ENCODE measurements around the gene LSAMP. TPM values are rescaled to one million over a fixed set of nuclear protein-coding genes. Genes with fewer than 3 reads are reported as not detected.

LSAMP gene
- total and polyA plus RNA-seq, 9 of the 15 experiments (the other 6 are each of a cell fraction or from before 2014, with no cell fraction given) = 0.09 to 0.11 TPM; not detected in 7

DNA sequence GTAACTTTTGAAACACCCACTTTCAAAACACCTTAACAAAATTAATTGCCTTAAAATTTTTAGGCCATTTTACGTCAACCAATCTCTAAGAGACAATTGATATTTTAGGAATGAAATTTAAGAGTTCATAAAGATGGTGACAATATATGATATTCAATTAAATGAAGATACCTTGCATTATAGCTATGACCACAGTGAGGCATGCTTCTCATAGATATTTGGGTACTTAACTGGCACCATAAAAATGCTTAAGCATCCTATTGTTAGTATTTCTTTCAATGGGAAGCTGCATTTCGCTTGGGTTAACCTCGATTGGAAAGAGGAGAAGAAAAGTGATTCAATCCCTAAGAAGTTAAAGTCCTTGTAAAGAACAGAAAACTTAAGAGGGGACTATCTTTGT, 613.0 kb downstream of the LSAMP start:
- in situ Hi-C loops (cut with MboI) (no loop called here), intact Hi-C loops (cut with micrococcal nuclease) (no loop called here)
- no peak for DNase-seq (ENCODE audit: extremely low read depth in 1 of 4, low spot score in 3 of 4)
- BruUV-seq (replicated peaks) = no TSS peak
- no peaks in the 10 kb centered on the region for H3K9me3 ChIP-seq (replicated peaks; ENCODE audit: control insufficient read depth, insufficient read depth, low read depth, low read length)
- no peak for ATAC-seq
- H3K79me2 ChIP-seq (ENCODE audit: control insufficient read depth, insufficient read depth, low read length) = no peaks in the 10 kb centered on the region
- H3K9me1 ChIP-seq (ENCODE audit: control insufficient read depth, insufficient read depth, low read length) = no peaks in the 10 kb centered on the region
- H3K4me2 ChIP-seq (ENCODE audit: insufficient read depth, low read length) = no peak overlapping the region
- H3K27me3 ChIP-seq (ENCODE audit: control insufficient read depth in 2 of 2, insufficient read depth in 2 of 2, low read length in 2 of 2) = no peaks in the 10 kb centered on the region; a peak in 1 of 5 replicates
- no peak overlapping the region for H3K4me3 ChIP-seq
- ChIA-PET CTCF (ENCODE audit: low intra/inter-chr PET ratio) (no interaction called here), POLR2A (no interaction called here)
- no peak overlapping the region for H3K9ac ChIP-seq (ENCODE audit: insufficient read depth in 1 of 2, low read depth in 2 of 2, low read length in 2 of 2)
- WGBS (ENCODE audit: insufficient coverage, low coverage, missing lambda C conversion rate) = 0% methylated on average over 3 of the region's 3 CpGs
- no peak overlapping the region for H2AFZ ChIP-seq (ENCODE audit: low read depth, low read length)
- FAIRE-seq = no peak
- TF ChIP-seq NFXL1 (CRISPR knock-in tag; IDR thresholded peaks at IDR 0.05) (no peak), SRF (CRISPR knock-in tag; IDR thresholded peaks at IDR 0.05) (no peak), GTF2F1 (IDR thresholded peaks at IDR 0.05; ENCODE audit: low read depth, low read length) (no peak), ZNF717 (CRISPR knock-in tag; IDR thresholded peaks at IDR 0.05) (no peak), ZNF780A (CRISPR knock-in tag; IDR thresholded peaks at IDR 0.05) (no peak), SIX5 (IDR thresholded peaks at IDR 0.05; ENCODE audit: borderline replicate concordance in 1 of 2, insufficient read depth in 1 of 2, low read depth in 1 of 2, low read length in 2 of 2) (no peak), ZFPM2 (CRISPR knock-in tag; IDR thresholded peaks at IDR 0.05) (no peak), TFAM (CRISPR knock-in tag; conservative IDR thresholded peaks at IDR 0.05) (no peak), ZEB2 (IDR thresholded peaks at IDR 0.05) (no peak), DNMT1 (IDR thresholded peaks at IDR 0.05) (no peak), ZNF134 (CRISPR knock-in tag; conservative IDR thresholded peaks at IDR 0.05) (no peak), ZNF140 (CRISPR knock-in tag; IDR thresholded peaks at IDR 0.05) (no peak)
- TF ChIP-seq, protein P1, sequence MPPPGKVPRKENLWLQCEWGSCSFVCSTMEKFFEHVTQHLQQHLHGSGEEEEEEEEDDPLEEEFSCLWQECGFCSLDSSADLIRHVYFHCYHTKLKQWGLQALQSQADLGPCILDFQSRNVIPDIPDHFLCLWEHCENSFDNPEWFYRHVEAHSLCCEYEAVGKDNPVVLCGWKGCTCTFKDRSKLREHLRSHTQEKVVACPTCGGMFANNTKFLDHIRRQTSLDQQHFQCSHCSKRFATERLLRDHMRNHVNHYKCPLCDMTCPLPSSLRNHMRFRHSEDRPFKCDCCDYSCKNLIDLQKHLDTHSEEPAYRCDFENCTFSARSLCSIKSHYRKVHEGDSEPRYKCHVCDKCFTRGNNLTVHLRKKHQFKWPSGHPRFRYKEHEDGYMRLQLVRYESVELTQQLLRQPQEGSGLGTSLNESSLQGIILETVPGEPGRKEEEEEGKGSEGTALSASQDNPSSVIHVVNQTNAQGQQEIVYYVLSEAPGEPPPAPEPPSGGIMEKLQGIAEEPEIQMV (tag; conservative IDR thresholded peaks at IDR 0.05; ENCODE audit: low read depth) = no peak
- TF ChIP-seq, protein P2, sequence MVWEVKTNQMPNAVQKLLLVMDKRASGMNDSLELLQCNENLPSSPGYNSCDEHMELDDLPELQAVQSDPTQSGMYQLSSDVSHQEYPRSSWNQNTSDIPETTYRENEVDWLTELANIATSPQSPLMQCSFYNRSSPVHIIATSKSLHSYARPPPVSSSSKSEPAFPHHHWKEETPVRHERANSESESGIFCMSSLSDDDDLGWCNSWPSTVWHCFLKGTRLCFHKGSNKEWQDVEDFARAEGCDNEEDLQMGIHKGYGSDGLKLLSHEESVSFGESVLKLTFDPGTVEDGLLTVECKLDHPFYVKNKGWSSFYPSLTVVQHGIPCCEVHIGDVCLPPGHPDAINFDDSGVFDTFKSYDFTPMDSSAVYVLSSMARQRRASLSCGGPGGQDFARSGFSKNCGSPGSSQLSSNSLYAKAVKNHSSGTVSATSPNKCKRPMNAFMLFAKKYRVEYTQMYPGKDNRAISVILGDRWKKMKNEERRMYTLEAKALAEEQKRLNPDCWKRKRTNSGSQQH (CRISPR knock-in tag; IDR thresholded peaks at IDR 0.05) = no peak
- H3K4me1 ChIP-seq (replicated peaks in 1 of 2; ENCODE audit: control insufficient read depth in 2 of 2, insufficient read depth in 2 of 2, low read length in 2 of 2) = no peaks in the 10 kb centered on the region
- H3K36me3 ChIP-seq (ENCODE audit: control insufficient read depth, insufficient read depth, low read length) = no peaks in the 10 kb centered on the region
- no peaks in the 10 kb centered on the region for H4K20me1 ChIP-seq (replicated peaks; ENCODE audit: control insufficient read depth, insufficient read depth, low read length)
- H3K27ac ChIP-seq (ENCODE audit: extremely low read depth, low read depth, low read length) = no peak overlapping the region
